K562 (cell line): ENCODE measurements around the gene AMN1. TPM values are rescaled to one million over a fixed set of nuclear protein-coding genes. Genes with fewer than 3 reads are reported as not detected.
A peak's percentile ranks its signal among the peaks of the same experiment; 100 is the strongest.

Experiments used
- ARID3A ChIP-seq: IDR thresholded peaks from 2 replicates; pipeline ENCODE4 v1.6.1; 2012; ENCODE audit warnings: low read depth, low read length, improper control_type of control experiment, borderline replicate concordance
- ATF4 ChIP-seq: fragments of 450-650 bp; formaldehyde crosslinking; IDR thresholded peaks from 2 replicates; pipeline ENCODE4 v1.4.0; 2022; ENCODE audit warnings: mild to moderate bottlenecking, moderate library complexity
- ATF7 ChIP-seq: fragments of 450-650 bp; IDR thresholded peaks from 2 replicates; pipeline ENCODE4 v1.7.1; 2014; ENCODE audit warnings: mild to moderate bottlenecking, moderate library complexity
- HNRNPUL1 ChIP-seq: fragments of 200-400 bp; formaldehyde crosslinking; IDR thresholded peaks from 2 replicates; pipeline ENCODE4 v1.6.1; 2017; ENCODE audit warnings: low read length
- MECOM ChIP-seq: fragments of 250-450 bp; sonication (Bioruptor Pico); IDR thresholded peaks from 2 replicates; pipeline ENCODE4 v1.8.0; 2022; ENCODE audit warnings: inconsistent platforms
- PKNOX1 ChIP-seq: fragments of 450-650 bp; IDR thresholded peaks from 2 replicates; pipeline ENCODE4 v1.6.1; 2016
- SRSF1 ChIP-seq: fragments of 200-400 bp; formaldehyde crosslinking; IDR thresholded peaks from 2 replicates; pipeline ENCODE4 v1.6.1; 2017; ENCODE audit warnings: mild to moderate bottlenecking, low read depth, low read length, moderate library complexity
- SRSF7 ChIP-seq: fragments of 200-400 bp; formaldehyde crosslinking; optimal IDR thresholded peaks from 2 replicates; pipeline ENCODE3; 2017; ENCODE audit warnings: mild to moderate bottlenecking, low read depth, low read length
- TEAD4 ChIP-seq, 2 experiments: sonication (generic) in 1 of 2; formaldehyde crosslinking in 1 of 2; IDR thresholded peaks; 2 replicates each; pipeline versions ENCODE4 v1.6.1 to v1.8.0; 2012 to 2022; ENCODE audit warnings: borderline replicate concordance in 1 of 2, inconsistent platforms in 1 of 2, low read length in 1 of 2, mild to moderate bottlenecking in 1 of 2, missing genetic modification reagents in 1 of 2
- ZNF398 ChIP-seq: fragments of 250-450 bp; sonication (Bioruptor Pico); IDR thresholded peaks from 2 replicates; pipeline ENCODE4 v1.8.0; 2021; ENCODE audit warnings: moderate library complexity, mild to moderate bottlenecking, inconsistent platforms
- ZNF407 ChIP-seq: fragments of 450-650 bp; IDR thresholded peaks from 2 replicates; pipeline ENCODE4 v1.6.1; 2016; ENCODE audit warnings: low read depth
- ZNF561 ChIP-seq: fragments of 450-650 bp; formaldehyde crosslinking; conservative IDR thresholded peaks from 2 replicates; pipeline ENCODE4 v1.4.0; 2020; ENCODE audit warnings: mild to moderate bottlenecking, moderate library complexity
- polyA plus RNA-seq, 8 experiments: library from polyadenylated mRNA; depleted of rRNA in 4 of 8; stranded (reverse) in 5 of 8; unstranded in 3 of 8; fragments of >200 nt; fragmentation: Nextera tagmentation in 2 of 8; fragmentation: Illumina TruSeq in 1 of 8; extraction: Ambion mirVana in 2 of 8; extraction: Trizol in 1 of 8; gene quantifications; 2 replicates each; pipeline versions ENCODE4 v1.2.1 to v1.2.3, GENCODE V29; 2011 to 2014; ENCODE audit warnings: inconsistent platforms in 1 of 8, missing spikeins in 1 of 8
- total RNA-seq, 7 experiments: library from RNA; depleted of rRNA in 6 of 7; stranded (reverse); fragments of >200 nt in 6 of 7; fragmentation: Illumina TruSeq in 2 of 7; extraction: Trizol in 2 of 7; gene quantifications; 2 replicates each; pipeline versions ENCODE4 v1.2.1 to v1.2.3, GENCODE V29; 2011 to 2021; ENCODE audit warnings: low replicate concordance in 1 of 7

The AMN1 gene
- total and polyA plus RNA-seq, 9 of the 15 experiments (the other 6 are each of a cell fraction or from before 2014, with no cell fraction given): 5.2 to 27.6 (median 13.0) TPM

GRCh38 chr12:31728917-31729640, at the start of gene AMN1 (continued):
- TF ChIP-seq ATF4 (CRISPR knock-in tag) (no peak), ZNF561 (CRISPR knock-in tag) (no peak), ARID3A (no peak), ZNF398 (no peak), ZNF407 (no peak), SRSF1 (no peak), MECOM (CRISPR knock-in tag) (0 out of 2 replicates have a peak, but pooled peaks have one; percentile 26), ATF7 (peak; percentile 99), SRSF7 (no peak), HNRNPUL1 (no peak), PKNOX1 (no peak), TEAD4 (IDR thresholded peaks at IDR 0.05; ENCODE audit: low read length) (no peak; the same call in 1 of the 2 replicates), TEAD4 (CRISPR knock-in tag; IDR thresholded peaks at IDR 0.05; ENCODE audit: borderline replicate concordance) (no peak)
